Stimulated activated CD4-positive, alpha-beta T cell treated with anti-CD3 and anti-CD28 coated beads, TNF-alpha, amount 100 ng/mL, for 24 hours (primary cell): Measurements from ENCODE around the gene CPZ.
A peak's percentile ranks its signal among the peaks of the same experiment; 100 is the strongest.

Experiments used
- DNase-seq, 3 experiments: peaks; one replicate each; pipeline ENCODE4 v3.0.0-alpha.2; 2020; ENCODE audit warnings: low read depth in 3 of 3

The CPZ gene

DNA sequence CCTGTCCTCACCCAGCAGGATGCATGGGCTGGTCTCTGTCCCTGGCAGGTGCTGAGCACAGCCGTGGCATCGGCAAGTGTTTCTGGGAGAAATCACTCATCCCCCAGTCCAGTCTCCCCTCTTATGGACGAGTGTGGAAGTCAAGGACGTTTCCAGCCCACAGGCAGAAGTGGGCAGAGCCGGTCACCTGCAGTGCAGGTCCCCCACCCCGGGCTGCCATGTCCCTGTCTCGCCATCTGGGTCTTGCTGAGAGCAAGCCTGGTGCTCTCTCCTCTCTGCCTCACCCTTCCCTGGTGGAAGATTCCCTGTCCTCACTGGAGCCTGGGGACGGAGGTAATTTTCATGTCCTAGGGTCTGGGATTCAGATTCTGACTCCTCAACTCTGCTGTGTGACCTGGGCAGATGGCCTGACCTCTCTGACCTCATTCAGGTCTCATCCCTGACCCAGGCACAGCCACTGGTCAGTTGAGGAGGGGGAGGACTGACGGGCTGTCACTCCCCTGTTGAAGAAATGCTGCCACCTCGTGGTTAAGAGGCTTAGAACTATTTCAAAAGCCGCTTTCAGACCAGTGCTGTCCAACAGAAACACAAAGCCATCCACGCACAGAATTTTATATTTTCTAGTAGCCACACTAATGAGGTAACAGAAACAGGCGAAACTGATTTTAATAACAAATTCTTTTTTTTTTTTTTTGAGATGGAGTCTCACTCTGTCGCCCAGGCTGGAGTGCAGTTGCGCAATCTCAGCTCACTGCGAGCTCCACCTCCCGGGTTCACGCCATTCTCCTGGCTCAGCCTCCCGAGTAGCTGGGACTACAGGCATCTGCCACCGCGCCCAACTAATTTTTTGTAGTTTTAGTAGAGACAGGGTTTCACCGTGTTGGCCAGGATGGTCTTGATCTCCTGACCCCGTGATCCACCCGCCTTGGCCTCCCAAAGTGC, 1.8 kb downstream of the CPZ start:
- no peak for DNase-seq

- DNase-seq: no peak
Observed at GRCh38 chr4:8595237-8596087, 2.9 kb downstream of the CPZ start.

GRCh38 chr4:8596891-8597290, 4.3 kb downstream of the CPZ start:
- DNase-seq: no peak

- no peak for DNase-seq
Observed at GRCh38 chr4:8597319-8597718, 4.8 kb downstream of the CPZ start.

GRCh38 chr4:8597791-8598190, 5.2 kb downstream of the CPZ start:
- no peak for DNase-seq

DNA sequence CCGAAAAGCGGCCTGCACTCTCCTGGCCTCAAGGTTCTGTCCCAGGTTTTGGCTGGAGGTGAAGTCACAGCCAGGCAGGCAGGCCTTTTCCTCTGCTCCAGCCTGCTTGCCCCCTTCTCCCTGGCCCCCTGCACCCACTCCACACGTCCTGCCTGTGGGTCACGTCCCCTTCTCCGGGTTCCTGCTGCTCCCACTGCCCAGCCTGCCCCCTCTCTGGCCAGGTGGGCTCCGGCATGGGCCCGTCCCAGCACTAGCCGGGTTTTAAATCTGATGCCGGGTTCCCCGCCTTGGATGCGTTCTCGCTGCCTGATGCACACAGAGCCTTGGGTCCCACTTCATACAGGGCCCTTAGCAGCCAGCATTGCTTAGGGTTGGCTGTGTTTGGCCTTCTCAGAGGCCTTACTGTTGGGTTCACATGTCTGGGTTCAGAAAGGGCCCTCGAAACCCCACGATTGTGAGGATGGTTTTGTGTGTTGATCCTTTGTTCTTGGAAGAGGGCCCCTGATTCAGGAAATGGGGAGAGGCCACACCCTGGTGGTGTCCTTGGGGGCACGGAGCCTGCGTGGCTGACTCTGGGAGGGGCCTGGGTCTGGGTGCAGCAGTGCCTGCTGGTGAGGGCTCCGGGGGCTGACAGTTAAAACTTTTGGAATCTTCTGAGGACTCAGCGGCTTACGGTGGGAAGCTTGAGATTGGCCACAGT, 6.0 kb downstream of the CPZ start:
- DNase-seq: no peak

DNA sequence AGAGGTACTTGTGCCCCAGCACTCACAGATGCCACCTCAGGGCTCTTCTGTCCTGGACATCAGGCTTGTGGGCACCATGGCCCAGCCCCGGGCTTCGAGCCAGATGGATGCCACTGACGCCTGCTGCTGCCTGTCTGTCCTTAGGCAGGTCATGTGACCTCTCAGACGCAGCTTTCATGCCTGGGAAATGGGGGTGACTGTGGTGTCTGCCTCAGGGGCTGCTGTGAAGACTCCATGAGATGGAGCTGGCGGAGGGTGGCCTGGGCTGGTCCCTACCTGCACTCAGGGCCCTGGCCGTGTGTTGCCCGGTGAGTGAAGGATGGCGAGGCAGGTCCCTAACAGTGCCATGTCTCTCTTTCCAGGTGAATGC, 6.5 kb downstream of the CPZ start:
- DNase-seq: no peak

DNA sequence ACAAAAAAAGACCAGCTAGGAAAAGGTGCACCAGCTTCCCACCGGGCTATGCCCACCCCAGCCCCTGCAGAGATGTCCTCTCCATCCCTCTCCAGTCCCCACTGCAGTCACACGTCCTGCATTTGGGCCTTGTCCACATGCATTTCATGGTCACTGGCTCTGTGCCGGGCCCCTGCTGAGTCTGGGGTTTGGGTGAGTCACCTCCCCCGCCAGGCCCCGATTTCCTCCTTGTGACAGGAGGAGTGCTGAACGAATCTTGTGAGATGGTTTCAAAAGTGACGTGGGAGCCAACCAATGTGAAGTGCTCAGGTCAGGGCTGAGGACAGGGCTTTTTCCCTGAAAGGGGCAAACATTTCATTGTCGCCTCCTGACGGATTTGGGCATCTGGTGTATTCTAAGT, 7.1 kb downstream of the CPZ start:
- no peak for DNase-seq

- DNase-seq: no peak
Observed at GRCh38 chr4:8600266-8600665, 7.7 kb downstream of the CPZ start.

- no peak for DNase-seq
Observed at GRCh38 chr4:8600686-8601085, 8.1 kb downstream of the CPZ start.

GRCh38 chr4:8601086-8601485, 8.5 kb downstream of the CPZ start:
- DNase-seq: no peak

GRCh38 chr4:8601556-8601955, 9.0 kb downstream of the CPZ start:
- no peak for DNase-seq

DNA sequence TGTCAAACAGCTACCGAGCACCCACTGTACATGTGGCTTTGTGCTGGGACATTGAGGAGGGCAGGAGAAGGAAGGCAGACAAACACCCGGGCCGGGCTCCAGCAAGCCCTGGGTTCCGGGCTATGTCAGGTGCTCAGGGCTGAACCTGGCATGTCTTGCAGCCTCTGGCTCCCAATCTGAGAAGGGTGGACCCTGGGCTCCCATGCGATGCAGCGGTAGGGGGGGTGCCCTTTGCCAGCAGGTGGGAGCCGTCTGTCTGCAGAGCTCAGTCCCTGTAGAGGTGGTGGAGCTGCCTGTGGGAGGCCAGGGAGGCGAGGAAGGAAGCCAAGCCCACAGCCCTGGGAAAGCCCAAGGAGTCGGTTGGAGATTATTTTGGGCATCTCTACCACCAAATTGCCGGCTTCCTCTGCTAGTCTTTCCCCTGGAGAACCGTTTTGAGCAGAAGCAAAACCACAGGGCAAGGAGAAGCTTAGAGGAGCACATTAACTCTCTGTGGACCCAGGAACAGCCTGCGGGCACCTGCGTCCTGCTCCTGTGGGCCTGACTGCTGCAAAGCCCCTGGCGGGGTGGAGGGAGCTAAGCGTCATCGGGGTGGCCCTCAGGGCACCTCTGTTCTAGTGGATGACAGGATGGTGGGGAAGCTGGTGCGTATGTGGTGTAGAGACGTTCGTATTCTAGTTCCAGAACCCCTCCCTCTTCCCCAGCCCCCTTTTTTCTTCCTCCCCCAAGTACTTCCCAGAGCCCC, 10.3 kb downstream of the CPZ start:
- DNase-seq: no peak

DNA sequence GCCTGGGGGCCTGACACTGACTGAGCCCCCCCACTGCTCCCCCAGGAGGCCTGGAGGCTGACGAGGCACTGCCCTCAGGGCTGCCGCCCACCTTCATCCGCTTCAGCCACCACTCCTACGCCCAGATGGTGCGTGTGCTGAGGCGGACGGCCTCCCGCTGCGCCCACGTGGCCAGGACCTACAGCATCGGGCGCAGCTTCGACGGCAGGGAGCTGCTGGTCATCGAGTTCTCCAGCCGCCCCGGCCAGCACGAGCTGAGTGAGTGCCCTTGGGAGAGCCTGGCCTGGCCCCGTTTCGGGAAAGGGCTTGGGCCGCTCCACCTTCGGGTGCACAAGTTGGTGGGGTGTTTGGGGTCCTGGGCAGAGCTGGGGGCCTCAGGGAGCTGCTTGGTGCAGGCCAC, 11.4 kb downstream of the CPZ start:
- no peak for DNase-seq

GRCh38 chr4:8605289-8605688, 12.7 kb downstream of the CPZ start:
- no peak for DNase-seq

DNA sequence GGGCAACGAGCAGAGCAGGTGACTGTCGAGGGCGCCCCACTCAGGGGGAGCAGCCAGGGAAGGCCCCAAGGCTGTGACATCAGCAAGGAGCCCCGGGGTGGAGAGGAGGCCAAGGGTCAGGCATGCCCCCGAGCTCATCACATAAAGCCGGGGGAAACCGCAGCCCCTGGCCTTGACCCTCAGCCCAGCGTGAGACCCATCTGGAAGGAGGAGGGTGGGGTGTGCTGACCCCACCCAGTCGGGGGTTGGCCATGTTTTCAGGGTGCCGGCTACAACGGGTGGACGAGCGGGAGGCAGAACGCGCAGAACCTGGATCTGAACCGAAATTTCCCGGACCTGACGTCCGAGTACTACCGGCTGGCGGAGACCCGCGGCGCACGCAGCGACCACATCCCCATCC, 13.9 kb downstream of the CPZ start:
- DNase-seq: no peak

DNA sequence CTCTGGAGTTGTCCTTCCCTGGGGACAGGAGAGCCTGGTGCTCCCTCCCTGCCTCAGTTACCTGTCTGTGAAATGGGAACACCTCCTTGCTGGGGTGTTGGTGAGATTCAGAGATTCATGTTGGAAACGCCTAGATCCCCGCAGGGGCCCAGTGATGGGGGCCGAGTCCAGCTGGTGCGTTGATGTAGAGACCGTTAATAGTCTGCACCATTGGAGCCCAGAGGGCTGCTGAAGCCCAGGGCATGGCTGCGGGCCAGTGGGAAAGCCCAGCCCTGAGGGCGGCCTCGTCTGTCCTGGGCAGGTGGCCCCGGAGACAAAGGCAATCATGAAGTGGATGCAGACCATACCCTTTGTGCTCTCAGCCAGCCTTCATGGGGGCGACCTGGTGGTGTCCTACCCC, 14.4 kb downstream of the CPZ start:
- DNase-seq: no peak

GRCh38 chr4:8607603-8608481, 15.3 kb downstream of the CPZ start:
- peak; percentile 6 to 40 (median 26) for DNase-seq

GRCh38 chr4:8608714-8609391, 16.3 kb downstream of the CPZ start:
- DNase-seq: no peak

- no peak for DNase-seq
Observed at GRCh38 chr4:8609406-8609805, 16.8 kb downstream of the CPZ start.
